ENCODE results near the gene HBG2.
"Not testable (repeated sequence)": the region's sequence is repeated elsewhere in the genome, so short reads cannot be mapped to it uniquely, and the experiment has no call there.

HBG2 gene
- long read RNA-seq = 0 reads

DNA sequence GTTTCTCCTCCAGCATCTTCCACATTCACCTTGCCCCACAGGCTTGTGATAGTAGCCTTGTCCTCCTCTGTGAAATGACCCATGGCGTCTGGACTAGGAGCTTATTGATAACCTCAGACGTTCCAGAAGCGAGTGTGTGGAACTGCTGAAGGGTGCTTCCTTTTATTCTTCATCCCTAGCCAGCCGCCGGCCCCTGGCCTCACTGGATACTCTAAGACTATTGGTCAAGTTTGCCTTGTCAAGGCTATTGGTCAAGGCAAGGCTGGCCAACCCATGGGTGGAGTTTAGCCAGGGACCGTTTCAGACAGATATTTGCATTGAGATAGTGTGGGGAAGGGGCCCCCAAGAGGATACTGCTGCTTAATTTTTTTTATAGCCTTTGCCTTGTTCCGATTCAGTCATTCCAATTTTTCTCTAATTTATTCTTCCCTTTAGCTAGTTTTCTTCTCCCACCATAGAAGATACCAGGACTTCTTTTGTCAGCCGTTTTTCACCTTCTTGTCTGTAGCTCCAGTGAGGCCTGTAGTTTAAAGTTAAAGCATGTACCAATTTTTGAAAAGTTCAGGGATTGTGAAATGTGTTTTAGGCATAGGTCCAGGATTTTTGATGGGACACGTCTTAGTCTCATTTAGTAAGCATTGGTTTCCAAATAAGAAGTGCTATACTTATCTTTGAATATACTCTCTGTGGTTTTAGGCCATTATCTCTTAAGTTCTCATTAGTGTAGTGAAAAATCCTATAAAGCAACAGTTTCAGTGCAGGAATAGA is at the start of gene HBG2:
Gene HBG2 (minus strand): TSS at position 136 of the 768 bp plus-strand sequence. CDS start 53 bp downstream, at position 83.
- not testable (repeated sequence) for H3K4me3 ChIP-seq (replicated peaks; ENCODE audit: insufficient read depth, low read length); H3K27me3 ChIP-seq (ENCODE audit: insufficient read depth, poor library complexity, severe bottlenecking); H3K27ac ChIP-seq (replicated peaks); DNase-seq (ENCODE audit: low read depth in 1 of 2, low spot score in 1 of 2)

GRCh38 chr11:5304046-5304445 is 49.5 kb upstream of the HBG2 start:
- Histone ChIP-seq H3K27me3 (ENCODE audit: insufficient read depth, poor library complexity, severe bottlenecking) (peaks cover 2% of the 10 kb centered on the region), H3K27ac (replicated peaks) (no peak overlapping the region), H3K4me3 (replicated peaks; ENCODE audit: insufficient read depth, low read length) (no peak overlapping the region)
- no peak for TF ChIP-seq SPI1 (IDR thresholded peaks at IDR 0.05; ENCODE audit: borderline replicate concordance, low read depth)
- no peak for DNase-seq (ENCODE audit: low read depth in 1 of 2, low spot score in 1 of 2)

DNA sequence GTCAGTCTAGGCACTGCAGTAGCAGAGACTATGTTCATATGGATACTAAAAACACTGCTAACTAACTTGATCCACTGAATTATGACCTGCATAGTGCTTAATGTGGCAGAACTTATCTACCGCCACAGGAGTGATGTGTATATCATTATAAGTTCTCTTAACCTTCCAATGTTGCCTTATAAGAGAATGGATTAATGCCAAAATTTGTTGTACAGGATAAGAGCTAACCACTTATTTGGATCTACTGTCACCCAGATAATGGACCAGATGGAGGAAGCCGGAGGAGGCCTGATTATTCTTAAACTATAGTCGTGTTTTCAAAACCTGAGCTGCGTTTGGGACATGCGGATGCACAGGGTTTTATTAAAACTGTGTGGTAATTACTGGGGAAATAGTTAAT is 49.0 kb upstream of the HBG2 start:
- TF ChIP-seq GABPA (IDR thresholded peaks at IDR 0.05; ENCODE audit: low read depth) (no peak), CTCF (IDR thresholded peaks at IDR 0.05; ENCODE audit: insufficient read depth, low read length) (no peak)
- Histone ChIP-seq H3K27me3 (ENCODE audit: insufficient read depth, poor library complexity, severe bottlenecking) (peaks cover 2% of the 10 kb centered on the region), H3K27ac (replicated peaks) (no peak overlapping the region), H3K4me3 (replicated peaks; ENCODE audit: insufficient read depth, low read length) (no peak overlapping the region)
- no peak for DNase-seq (ENCODE audit: low read depth in 1 of 2, low spot score in 1 of 2)

- Histone ChIP-seq H3K27me3 (ENCODE audit: insufficient read depth, poor library complexity, severe bottlenecking) (peaks cover 2% of the 10 kb centered on the region), H3K4me3 (replicated peaks; ENCODE audit: insufficient read depth, low read length) (no peak within 1 kb of the TSS), H3K27ac (replicated peaks) (no peak within 1 kb of the TSS)
- TF ChIP-seq REST (IDR thresholded peaks at IDR 0.05; ENCODE audit: insufficient replicate concordance, low read depth) (no peak), CTCF (IDR thresholded peaks at IDR 0.05; ENCODE audit: insufficient read depth, low read length) (no peak), GABPA (IDR thresholded peaks at IDR 0.05; ENCODE audit: low read depth) (no peak), POLR2AphosphoS5 (IDR thresholded peaks at IDR 0.05; ENCODE audit: low read depth) (no peak)
- no peak for DNase-seq (ENCODE audit: low read depth in 1 of 2, low spot score in 1 of 2)
Observed at GRCh38 chr11:5301846-5302245, 47.3 kb upstream of the HBG2 start, which contains the start of gene OR51B4. TSS of gene OR51B4 (minus strand) at chr11:5301946. CDS start at chr11:5301946, 0 bp downstream.

GRCh38 chr11:5300251-5300650 is 45.7 kb upstream of the HBG2 start:
- no peak for TF ChIP-seq REST (IDR thresholded peaks at IDR 0.05; ENCODE audit: insufficient replicate concordance, low read depth)
- no peak for TF ChIP-seq CTCF (IDR thresholded peaks at IDR 0.05; ENCODE audit: insufficient read depth, low read length)
- TF ChIP-seq POLR2AphosphoS5 (IDR thresholded peaks at IDR 0.05; ENCODE audit: low read depth) = no peak
- no peak for TF ChIP-seq GABPA (IDR thresholded peaks at IDR 0.05; ENCODE audit: low read depth)
- TF ChIP-seq SPI1 (IDR thresholded peaks at IDR 0.05; ENCODE audit: borderline replicate concordance, low read depth) = no peak
- Histone ChIP-seq H3K27me3 (ENCODE audit: insufficient read depth, poor library complexity, severe bottlenecking) (peaks cover 4% of the 10 kb centered on the region), H3K4me3 (replicated peaks; ENCODE audit: insufficient read depth, low read length) (no peak overlapping the region), H3K27ac (replicated peaks) (no peak overlapping the region)
- no peak for DNase-seq (ENCODE audit: low read depth in 1 of 2, low spot score in 1 of 2)
